SK-N-SH (cell line): ENCODE data around the gene RIPPLY3. TPM values are rescaled to one million over a fixed set of nuclear protein-coding genes. Genes with fewer than 3 reads are reported as not detected.

Experiments
- CTCF ChIA-PET: fragments of 300-600, 350-600 bp; formaldehyde crosslinking; extraction: SDS; loops from one replicate; lab custom pipeline; 2021; lab: Yijun Ruan, JAX
- POLR2A ChIA-PET: fragments of 350-600 bp; sonication (Branson Sonifier 250); formaldehyde crosslinking; extraction: SDS; loops from one replicate; lab custom pipeline; 2020; ENCODE audit warnings: antibody characterized with exemption, inconsistent platforms; lab: Yijun Ruan, JAX
- DNase-seq: peaks from one replicate; pipeline ENCODE4 v3.0.0; 2012
- H2AFZ ChIP-seq: fragments of 200-600 bp; sonication (generic); 2 replicates; pipeline ENCODE4 v1.8.1; 2016; ENCODE audit warnings: antibody characterized with exemption, mild to moderate bottlenecking, low read depth
- H3F3A ChIP-seq: fragments of 200-600 bp; sonication (generic); replicated peaks from 2 replicates; pipeline ENCODE3; 2016; ENCODE audit warnings: antibody characterized with exemption, mild to moderate bottlenecking; ENCODE audit not compliant: insufficient read depth
- H3K27ac ChIP-seq, 2 experiments: fragments of 200-500 bp in 1 of 2; fragments of 200-600 bp in 1 of 2; sonication (Bioruptor generic) in 1 of 2; sonication (generic), shearing (Covaris generic) in 1 of 2; 2 replicates each; pipeline versions ENCODE4 v1.5.1 to v1.6.1; 2014 to 2016; ENCODE audit warnings: low read depth in 2 of 2, inconsistent platforms in 1 of 2, low read length in 1 of 2, mild to moderate bottlenecking in 1 of 2, mixed read lengths in 1 of 2
- H3K27me3 ChIP-seq: fragments of 200-600 bp; sonication (generic), shearing (Covaris generic); 2 replicates; pipeline ENCODE4 v1.6.1; 2016; ENCODE audit warnings: mixed run types; ENCODE audit not compliant: insufficient read depth
- H3K36me3 ChIP-seq, 2 experiments: fragments of 200-500 bp in 1 of 2; fragments of 200-600 bp in 1 of 2; sonication (Bioruptor generic) in 1 of 2; sonication (generic) in 1 of 2; replicated peaks in 1 of 2; 2 replicates each; pipeline versions ENCODE3 to v1.5.1; 2014 to 2016; ENCODE audit warnings: low read length in 1 of 2, mild to moderate bottlenecking in 1 of 2; ENCODE audit not compliant: insufficient read depth in 2 of 2, control insufficient read depth in 1 of 2
- H3K4me1 ChIP-seq, 2 experiments: fragments of 200-500 bp in 1 of 2; fragments of 200-600 bp in 1 of 2; sonication (Bioruptor generic) in 1 of 2; sonication (generic), shearing (Covaris generic) in 1 of 2; 2 replicates each; pipeline versions ENCODE4 v1.5.1 to v1.6.1; 2014 to 2016; ENCODE audit warnings: low read depth in 1 of 2, low read length in 1 of 2, mixed run types in 1 of 2; ENCODE audit not compliant: insufficient read depth in 2 of 2, control insufficient read depth in 1 of 2
- H3K4me2 ChIP-seq: fragments of 200-600 bp; sonication (generic), shearing (Covaris generic); 2 replicates; pipeline ENCODE4 v1.6.1; 2017; ENCODE audit warnings: mixed run types
- H3K4me3 ChIP-seq, 2 experiments: fragments of 200-500 bp in 1 of 2; fragments of 200-600 bp in 1 of 2; sonication (Bioruptor generic) in 1 of 2; sonication (generic), shearing (Covaris generic) in 1 of 2; 2 replicates each; pipeline versions ENCODE4 v1.5.1 to v1.8.1; 2014 to 2016; ENCODE audit warnings: low read depth in 2 of 2, inconsistent platforms in 1 of 2, low read length in 1 of 2, mild to moderate bottlenecking in 1 of 2, mixed read lengths in 1 of 2, moderate library complexity in 1 of 2
- H3K79me2 ChIP-seq: fragments of 200-600 bp; sonication (generic); 2 replicates; pipeline ENCODE4 v1.8.1; 2017; ENCODE audit warnings: mild to moderate bottlenecking; ENCODE audit not compliant: insufficient read depth
- H3K9ac ChIP-seq: fragments of 200-600 bp; sonication (generic); 2 replicates; pipeline ENCODE4 v1.6.1; 2017; ENCODE audit warnings: mixed run types
- H3K9me2 ChIP-seq: fragments of 200-600 bp; sonication (generic); 2 replicates; pipeline ENCODE4 v1.6.1; 2017; ENCODE audit warnings: mixed run types
- H3K9me3 ChIP-seq: fragments of 200-600 bp; sonication (generic); 2 replicates; pipeline ENCODE4 v1.6.1; 2017; ENCODE audit warnings: mixed run types, mild to moderate bottlenecking, moderate library complexity
- H4K20me1 ChIP-seq: fragments of 200-600 bp; sonication (generic); 2 replicates; pipeline ENCODE4 v1.6.1; 2017; ENCODE audit warnings: mild to moderate bottlenecking, mixed run types; ENCODE audit not compliant: insufficient read depth
- EZH2phosphoT487 ChIP-seq: fragments of 200-600 bp; sonication (generic); IDR thresholded peaks from 2 replicates; pipeline ENCODE4 v1.6.1; 2017; ENCODE audit warnings: low read depth, mixed run types, mild to moderate bottlenecking, antibody characterized with exemption, moderate library complexity, borderline replicate concordance
- FOXJ3 ChIP-seq: sonication (generic); formaldehyde crosslinking; IDR thresholded peaks from 2 replicates; pipeline ENCODE4 v1.5.1; 2020; ENCODE audit warnings: mild to moderate bottlenecking, missing genetic modification reagents
- FOXM1 ChIP-seq: IDR thresholded peaks from 2 replicates; pipeline ENCODE4 v1.4.0; 2012; ENCODE audit warnings: low read depth, mild to moderate bottlenecking
- GABPA ChIP-seq: IDR thresholded peaks from 2 replicates; pipeline ENCODE4 v1.4.0; 2012; ENCODE audit warnings: low read depth, mild to moderate bottlenecking
- GATA2 ChIP-seq: sonication (generic); formaldehyde crosslinking; IDR thresholded peaks from 2 replicates; pipeline ENCODE4 v1.5.0; 2020; ENCODE audit warnings: mild to moderate bottlenecking, missing genetic modification reagents
- MAX ChIP-seq: IDR thresholded peaks from 2 replicates; pipeline ENCODE4 v1.4.0; 2012; ENCODE audit warnings: low read depth
- MXI1 ChIP-seq: IDR thresholded peaks from 2 replicates; pipeline ENCODE4 v1.6.1; 2012; ENCODE audit warnings: mild to moderate bottlenecking, low read depth, low read length, improper control_type of control experiment
- NFIC ChIP-seq: IDR thresholded peaks from 2 replicates; pipeline ENCODE4 v1.4.0; 2012; ENCODE audit warnings: borderline replicate concordance
- NRF1 ChIP-seq: IDR thresholded peaks from 2 replicates; pipeline ENCODE4 v1.6.1; 2012; ENCODE audit warnings: low read depth, mild to moderate bottlenecking, low read length
- PBX3 ChIP-seq: IDR thresholded peaks from 2 replicates; pipeline ENCODE4; 2012
- POLR2AphosphoS5 ChIP-seq: IDR thresholded peaks from 2 replicates; pipeline ENCODE4 v1.6.1; 2012; ENCODE audit warnings: low read depth, low read length
- RAD21 ChIP-seq: IDR thresholded peaks from 2 replicates; pipeline ENCODE4 v1.6.1; 2012; ENCODE audit warnings: mild to moderate bottlenecking, low read length
- RCOR1 ChIP-seq: fragments of 150-350 bp; IDR thresholded peaks from 2 replicates; pipeline ENCODE4 v1.6.1; 2017; ENCODE audit warnings: antibody characterized with exemption, low read length
- RFX5 ChIP-seq: IDR thresholded peaks from 2 replicates; pipeline ENCODE4 v1.6.1; 2012; ENCODE audit warnings: mild to moderate bottlenecking, improper control_type of control experiment, low read length
- RXRA ChIP-seq: IDR thresholded peaks from 2 replicates; pipeline ENCODE4 v1.4.0; 2012; ENCODE audit warnings: low read depth, mild to moderate bottlenecking, borderline replicate concordance
- SIN3A ChIP-seq: IDR thresholded peaks from 2 replicates; pipeline ENCODE4 v1.6.1; 2012; ENCODE audit warnings: low read depth, mild to moderate bottlenecking, low read length, moderate library complexity, borderline replicate concordance
- SMC3 ChIP-seq: IDR thresholded peaks from 2 replicates; pipeline ENCODE4 v1.6.1; 2012; ENCODE audit warnings: low read depth, low read length, improper control_type of control experiment
- TEAD4 ChIP-seq: IDR thresholded peaks from 2 replicates; pipeline ENCODE4 v1.4.0; 2012; ENCODE audit warnings: mild to moderate bottlenecking, borderline replicate concordance; ENCODE audit not compliant: insufficient read depth
- USF1 ChIP-seq: IDR thresholded peaks from 2 replicates; pipeline ENCODE4 v1.4.0; 2012; ENCODE audit warnings: low read depth, borderline replicate concordance
- YY1 ChIP-seq: IDR thresholded peaks from 2 replicates; pipeline ENCODE4 v1.4.0; 2012; ENCODE audit warnings: low read depth, mild to moderate bottlenecking
- ZBTB33 ChIP-seq: IDR thresholded peaks from 2 replicates; pipeline ENCODE4 v1.4.0; 2012; ENCODE audit warnings: low read depth, borderline replicate concordance
- WGBS: methylation state at CpG from one replicate; pipeline ENCODE4 v1.1.6; 2017; ENCODE audit warnings: low lambda C conversion rate; 5-methylcytosine and 5-hydroxymethylcytosine counted together
- polyA plus RNA-seq, 3 experiments: library from polyadenylated mRNA; depleted of rRNA; stranded (reverse); fragments of >200 nt; gene quantifications; 2 replicates each; pipeline ENCODE4 v1.2.3, GENCODE V29; 2012

The RIPPLY3 gene
- polyA plus RNA-seq, 1 of the 3 experiments (the other 2 are of a cell fraction) = 0.03 TPM

- 86% methylated on average over 4 of the region's 4 CpGs for WGBS
- no peak overlapping the region for H3K4me2 ChIP-seq
- no peak overlapping the region for H2AFZ ChIP-seq
- POLR2A ChIA-PET = no interaction called here
- no peaks in the 10 kb centered on the region for H3F3A ChIP-seq
- no peak for DNase-seq
- no peaks in the 10 kb centered on the region; a peak in 1 of 4 replicates for H3K4me1 ChIP-seq
- TF ChIP-seq SMC3 (no peak), RFX5 (no peak), MAX (no peak), RCOR1 (no peak), NFIC (no peak)
- CTCF ChIA-PET = interaction anchor here (1.3 to 2.1 kb wide), 2 partner anchors 12 to 32 kb away, joined by 4 to 7 read pairs; no protein-coding TSS in a partner anchor
- H3K36me3 ChIP-seq = no peaks in the 10 kb centered on the region
- no peak overlapping the region for H3K27ac ChIP-seq
- no peak overlapping the region for H3K4me3 ChIP-seq
- no peak overlapping the region for H3K9ac ChIP-seq
- H4K20me1 ChIP-seq = no peaks in the 10 kb centered on the region
- H3K27me3 ChIP-seq = no peaks in the 10 kb centered on the region
- H3K9me3 ChIP-seq = no peaks in the 10 kb centered on the region
- H3K79me2 ChIP-seq = no peaks in the 10 kb centered on the region
- no peaks in the 10 kb centered on the region for H3K9me2 ChIP-seq
These were observed 35.3 kb downstream of the RIPPLY3 start for GRCh38 chr21:37041706-37042271.

- H3K4me1 ChIP-seq = no peaks in the 10 kb centered on the region; a peak in 1 of 4 replicates
- no peaks in the 10 kb centered on the region for H3K9me3 ChIP-seq
- H3K4me2 ChIP-seq = no peak overlapping the region
- H3F3A ChIP-seq = no peaks in the 10 kb centered on the region
- no peaks in the 10 kb centered on the region for H3K9me2 ChIP-seq
- H2AFZ ChIP-seq = no peak overlapping the region
- no peak overlapping the region for H3K27ac ChIP-seq
- no peak for DNase-seq
- POLR2A ChIA-PET = no interaction called here
- no peak overlapping the region for H3K4me3 ChIP-seq
- H3K9ac ChIP-seq = no peak overlapping the region
- no peaks in the 10 kb centered on the region for H3K79me2 ChIP-seq
- no peaks in the 10 kb centered on the region for H3K36me3 ChIP-seq
- no peaks in the 10 kb centered on the region for H3K27me3 ChIP-seq
- CTCF ChIA-PET = no interaction called here
- TF ChIP-seq MXI1 (no peak), TEAD4 (no peak), POLR2AphosphoS5 (no peak), SMC3 (no peak), NRF1 (no peak), FOXM1 (no peak), RXRA (no peak), USF1 (no peak), RCOR1 (no peak), SIN3A (no peak), EZH2phosphoT487 (no peak), FOXJ3 (no peak), RFX5 (no peak), GATA2 (CRISPR knock-in tag) (no peak), YY1 (no peak), GABPA (no peak), PBX3 (no peak), ZBTB33 (no peak), RAD21 (no peak)
- no peaks in the 10 kb centered on the region for H4K20me1 ChIP-seq
- WGBS = 88% methylated on average over 6 of the region's 6 CpGs
These were observed 37.3 kb downstream of the RIPPLY3 start for GRCh38 chr21:37043818-37044217.
